ENCODE data around the gene ESPNL. TPM values are rescaled to one million over a fixed set of nuclear protein-coding genes. Genes with fewer than 3 reads are reported as not detected.
A peak's percentile ranks its signal among the peaks of the same experiment; 100 is the strongest.

ESPNL gene
- total RNA-seq, 4 donors from 2014 or later: 0.27 to 2.5 TPM; not detected in 2

DNA sequence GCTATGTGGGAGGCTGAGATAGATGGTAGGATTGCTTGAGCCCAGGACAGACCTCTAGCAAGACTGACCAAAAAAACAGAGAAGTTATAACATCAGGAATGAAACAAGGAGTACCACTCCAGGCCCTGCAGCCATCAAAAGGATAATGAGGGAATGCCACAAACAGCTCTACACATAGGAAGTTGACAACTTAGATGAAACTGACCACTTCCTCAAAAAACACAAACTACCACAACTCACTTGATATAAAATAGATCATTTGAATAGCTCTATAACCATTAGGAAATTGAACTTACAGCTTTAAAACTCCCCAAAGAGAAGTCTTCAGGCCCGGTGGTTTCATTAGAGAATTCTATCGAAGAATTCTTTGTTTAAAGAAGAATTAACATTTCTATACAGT lies 12.9 kb upstream of the ESPNL start:
- H3K9me3 ChIP-seq: no peaks in the 10 kb centered on the region
- no peak for TF ChIP-seq CTCF (IDR thresholded peaks at IDR 0.05)
- TF ChIP-seq POLR2A (IDR thresholded peaks at IDR 0.05): no peak
- no peak overlapping the region for H3K4me3 ChIP-seq
- H3K4me1 ChIP-seq: no peaks in the 10 kb centered on the region
- H3K36me3 ChIP-seq: peaks cover 0 to 22% (median 0%) of the 10 kb centered on the region in 3 donors
- no peak for DNase-seq
- H3K27ac ChIP-seq: no peak overlapping the region
- H3K27me3 ChIP-seq: no peaks in the 10 kb centered on the region

- H3K4me3 ChIP-seq: no peak overlapping the region
- H3K4me1 ChIP-seq: no peaks in the 10 kb centered on the region
- H3K9me3 ChIP-seq: no peaks in the 10 kb centered on the region
- DNase-seq: peak in 1 of 3 donors; percentile 29
- H3K27me3 ChIP-seq: no peaks in the 10 kb centered on the region
- H3K27ac ChIP-seq: no peak overlapping the region
- TF ChIP-seq POLR2A (IDR thresholded peaks at IDR 0.05) (no peak), CTCF (IDR thresholded peaks at IDR 0.05) (no peak)
- H3K36me3 ChIP-seq: peaks cover 0 to 4% (median 0%) of the 10 kb centered on the region in 3 donors
Measured at GRCh38 chr2:238090887-238091286, 9.3 kb upstream of the ESPNL start.

DNA sequence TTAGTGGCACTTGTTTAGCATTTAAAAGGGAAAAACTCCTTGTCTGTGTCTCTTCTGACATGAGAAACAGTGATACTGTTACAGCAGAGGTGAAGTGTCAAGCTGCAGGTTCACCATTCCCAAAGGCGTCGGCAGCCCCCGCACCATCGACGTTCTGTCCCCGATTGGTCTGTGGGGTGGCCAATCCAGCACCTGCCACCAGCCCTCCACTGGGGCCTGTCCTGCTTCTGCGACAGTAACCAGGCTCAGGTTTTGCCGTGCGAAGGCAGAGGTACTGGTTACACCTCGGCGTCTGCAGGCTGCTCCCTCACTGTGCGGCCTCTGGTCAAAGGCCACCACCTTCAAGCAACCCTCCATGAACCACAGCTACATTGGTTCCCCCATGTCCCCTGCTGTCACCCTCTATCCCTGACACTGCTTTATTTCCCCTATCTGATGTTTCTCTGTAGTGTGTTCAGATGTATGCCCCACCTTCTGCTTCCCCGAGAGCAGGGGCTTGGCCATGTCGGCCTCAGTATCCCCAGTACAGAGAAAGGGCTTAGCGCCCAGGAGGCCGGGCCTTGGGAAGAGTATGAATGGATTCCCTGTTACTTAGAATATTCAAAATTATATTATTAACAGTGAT lies 8.6 kb upstream of the ESPNL start:
- H3K4me1 ChIP-seq: no peaks in the 10 kb centered on the region
- H3K27ac ChIP-seq: no peak overlapping the region
- H3K36me3 ChIP-seq: peaks cover 0 to 4% (median 0%) of the 10 kb centered on the region in 3 donors
- no peak overlapping the region for H3K4me3 ChIP-seq
- DNase-seq: peak in 1 of 3 donors; percentile 44
- TF ChIP-seq POLR2A (IDR thresholded peaks at IDR 0.05) (no peak), CTCF (IDR thresholded peaks at IDR 0.05) (no peak)
- no peaks in the 10 kb centered on the region for H3K9me3 ChIP-seq
- H3K27me3 ChIP-seq: no peaks in the 10 kb centered on the region

GRCh38 chr2:238092486-238093035 lies 7.6 kb upstream of the ESPNL start:
- H3K27ac ChIP-seq: no peak overlapping the region
- H3K27me3 ChIP-seq: no peaks in the 10 kb centered on the region
- no peak overlapping the region for H3K4me3 ChIP-seq
- TF ChIP-seq POLR2A (IDR thresholded peaks at IDR 0.05) (no peak), CTCF (IDR thresholded peaks at IDR 0.05) (no peak)
- H3K36me3 ChIP-seq: peaks cover 0 to 4% (median 0%) of the 10 kb centered on the region in 3 donors
- no peaks in the 10 kb centered on the region for H3K9me3 ChIP-seq
- peak in 1 of 3 donors; percentile 31 for DNase-seq
- H3K4me1 ChIP-seq: no peaks in the 10 kb centered on the region

- Histone ChIP-seq H3K27ac (no peak overlapping the region), H3K4me1 (no peaks in the 10 kb centered on the region), H3K9me3 (no peaks in the 10 kb centered on the region), H3K27me3 (no peaks in the 10 kb centered on the region), H3K36me3 (peaks cover 0 to 4% (median 0%) of the 10 kb centered on the region in 3 donors), H3K4me3 (no peak overlapping the region)
- DNase-seq: peak in 2 of 3 donors; percentile 14 to 42
- TF ChIP-seq POLR2A (IDR thresholded peaks at IDR 0.05) (no peak), CTCF (IDR thresholded peaks at IDR 0.05) (no peak)
Measured at GRCh38 chr2:238093181-238094140, 6.7 kb upstream of the ESPNL start.
